GM23248 (cell line): ENCODE data around the gene TROAP. TPM values are rescaled to one million over a fixed set of nuclear protein-coding genes. Genes with fewer than 3 reads are reported as not detected.

Experiments used
- DNase-seq: peaks from one replicate; pipeline ENCODE4 v3.0.0-alpha.2; 2015
- H2AFZ ChIP-seq: fragments of 200-600 bp; sonication (generic); 2 replicates; pipeline ENCODE4 v1.6.1; 2016; ENCODE audit warnings: antibody characterized with exemption
- H3F3A ChIP-seq: fragments of 200-600 bp; sonication (generic); 2 replicates; pipeline ENCODE4 v1.6.1; 2016; ENCODE audit warnings: mild to moderate bottlenecking, antibody characterized with exemption, mixed run types; ENCODE audit not compliant: insufficient read depth
- H3K27ac ChIP-seq: fragments of 200-600 bp; sonication (generic); 2 replicates; pipeline ENCODE4 v1.5.1; 2016; ENCODE audit warnings: mild to moderate bottlenecking
- H3K27me3 ChIP-seq: fragments of 200-600 bp; sonication (generic); replicated peaks from 2 replicates; pipeline ENCODE4 v1.6.1; 2016; ENCODE audit warnings: mild to moderate bottlenecking; ENCODE audit not compliant: insufficient read depth
- H3K36me3 ChIP-seq: fragments of 200-600 bp; sonication (generic); 2 replicates; pipeline ENCODE4 v1.6.1; 2016; ENCODE audit warnings: low read depth, mild to moderate bottlenecking
- H3K4me1 ChIP-seq: fragments of 200-600 bp; sonication (generic); 2 replicates; pipeline ENCODE4 v1.6.1; 2016; ENCODE audit warnings: mild to moderate bottlenecking; ENCODE audit not compliant: insufficient read depth
- H3K4me2 ChIP-seq: fragments of 200-600 bp; sonication (generic); one replicate; pipeline ENCODE4 v1.6.1; 2016; ENCODE audit warnings: mild to moderate bottlenecking; ENCODE audit not compliant: unreplicated experiment
- H3K4me3 ChIP-seq: fragments of 200-600 bp; sonication (generic); 2 replicates; pipeline ENCODE4 v1.5.1; 2016; ENCODE audit warnings: mild to moderate bottlenecking
- H3K79me2 ChIP-seq: fragments of 200-600 bp; sonication (generic); 2 replicates; pipeline ENCODE4 v1.6.1; 2016; ENCODE audit warnings: mild to moderate bottlenecking; ENCODE audit not compliant: insufficient read depth
- H3K9ac ChIP-seq: fragments of 200-600 bp; sonication (generic); 2 replicates; pipeline ENCODE4 v1.6.1; 2016; ENCODE audit warnings: mild to moderate bottlenecking
- H3K9me2 ChIP-seq: fragments of 200-600 bp; sonication (generic); 2 replicates; pipeline ENCODE4 v1.6.1; 2016; ENCODE audit warnings: mixed run types, mild to moderate bottlenecking, moderate library complexity; ENCODE audit not compliant: insufficient read depth
- H3K9me3 ChIP-seq: fragments of 200-600 bp; sonication (generic); one replicate; pipeline ENCODE4 v1.6.1; 2017; ENCODE audit warnings: low read depth
- H4K20me1 ChIP-seq: fragments of 200-600 bp; sonication (generic); 2 replicates; pipeline ENCODE4 v1.6.0; 2016; ENCODE audit not compliant: insufficient read depth
- EZH2 ChIP-seq: fragments of 200-600 bp; sonication (generic); IDR thresholded peaks from 2 replicates; pipeline ENCODE4 v1.6.1; 2018; ENCODE audit warnings: antibody characterized with exemption, mild to moderate bottlenecking; ENCODE audit not compliant: insufficient read depth, poor library complexity, severe bottlenecking
- EZH2phosphoT487 ChIP-seq: fragments of 200-600 bp; sonication (generic); IDR thresholded peaks from 2 replicates; pipeline ENCODE4 v1.6.1; 2018; ENCODE audit warnings: antibody characterized with exemption, moderate library complexity, mild to moderate bottlenecking, low read depth; ENCODE audit not compliant: insufficient read depth
- WGBS, 2 experiments: methylation state at CpG; one replicate each; pipeline ENCODE4 v1.1.6; 2015 to 2017; ENCODE audit warnings: low lambda C conversion rate in 2 of 2, low coverage in 1 of 2; ENCODE audit errors: missing lambda C conversion rate in 2 of 2; 5-methylcytosine and 5-hydroxymethylcytosine counted together
- in situ Hi-C: fragments of 300-500 bp; cut with MboI; formaldehyde crosslinking; loops from 2 replicates; pipeline ENCODE4 v1.15.0; 2020
- polyA plus RNA-seq: library from polyadenylated mRNA; unstranded; fragments of >200 nt; fragmentation: Nextera tagmentation; extraction: Ambion mirVana; gene quantifications from 2 replicates; pipeline ENCODE4 v1.2.1, GENCODE V29; 2016
- total RNA-seq: library from RNA; depleted of rRNA; stranded (reverse); fragments of >200 nt; shearing (Covaris generic); gene quantifications from 2 replicates; pipeline ENCODE4 v1.2.3, GENCODE V29; 2014

The TROAP gene
- total and polyA plus RNA-seq, 2 experiments from 2014 or later: 4.4 to 11.7 TPM

DNA sequence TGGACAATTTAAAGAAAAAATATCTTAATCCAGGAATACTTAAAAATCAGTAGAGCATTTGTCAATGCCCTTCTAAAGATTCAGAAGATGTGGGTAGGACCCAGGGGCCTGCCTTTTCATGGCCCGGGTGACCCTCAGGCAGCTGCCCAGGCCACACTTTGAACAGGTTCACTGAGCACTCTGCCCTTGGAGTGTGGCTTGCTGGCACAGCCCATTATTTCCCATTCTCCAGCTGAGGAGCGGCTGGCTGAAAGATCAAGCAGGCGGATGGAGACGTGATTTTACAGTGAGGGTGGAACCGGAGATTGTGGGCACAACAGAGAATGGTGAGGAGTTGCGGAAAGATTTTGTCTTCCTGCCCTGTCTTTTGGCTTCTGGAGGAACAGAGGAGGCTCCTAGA lies 35.2 kb upstream of the TROAP start:
- Histone ChIP-seq H4K20me1 (no peaks in the 10 kb centered on the region), H3K4me1 (no peaks in the 10 kb centered on the region), H3K4me2 (no peak overlapping the region), H3K4me3 (no peak overlapping the region), H2AFZ (no peak overlapping the region), H3K27me3 (no peaks in the 10 kb centered on the region), H3K36me3 (no peaks in the 10 kb centered on the region), H3K27ac (no peak overlapping the region), H3K9me2 (no peaks in the 10 kb centered on the region), H3F3A (no peaks in the 10 kb centered on the region), H3K79me2 (no peaks in the 10 kb centered on the region), H3K9me3 (no peaks in the 10 kb centered on the region), H3K9ac (no peak overlapping the region)
- 23% methylated on average over 6 of the region's 6 CpGs for WGBS, 2 experiments
- in situ Hi-C loops: no loop called here
- no peak for DNase-seq
- TF ChIP-seq EZH2phosphoT487 (no peak), EZH2 (no peak)

DNA sequence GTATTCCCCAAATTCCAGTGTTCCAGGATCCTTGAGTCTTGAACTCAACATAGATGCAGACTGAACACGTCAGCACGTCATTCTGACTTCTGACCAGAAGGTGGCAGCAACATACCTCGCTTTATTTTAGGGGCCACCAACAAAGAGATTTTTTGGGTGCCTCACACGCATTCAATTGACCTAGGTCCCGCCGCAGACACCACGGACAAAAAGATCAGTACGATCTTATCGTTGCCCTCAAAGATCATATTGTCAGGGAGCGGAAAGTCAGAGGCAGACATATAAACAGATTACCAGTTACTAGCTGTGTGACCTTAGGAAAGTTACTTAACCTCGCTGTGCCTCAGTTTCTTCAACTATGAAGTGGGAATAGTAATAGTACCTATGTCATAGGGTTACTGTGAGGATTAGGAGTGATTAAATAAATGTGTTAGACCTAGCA lies 34.6 kb upstream of the TROAP start:
- no peaks in the 10 kb centered on the region for H3K9me2 ChIP-seq
- H3F3A ChIP-seq: no peaks in the 10 kb centered on the region
- WGBS, 2 experiments: 16% methylated on average over 11 of the region's 11 CpGs
- no peaks in the 10 kb centered on the region for H3K36me3 ChIP-seq
- H3K9me3 ChIP-seq: no peaks in the 10 kb centered on the region
- no peak overlapping the region for H3K4me2 ChIP-seq
- no peak overlapping the region for H3K27ac ChIP-seq
- no peak overlapping the region for H3K4me3 ChIP-seq
- no peak overlapping the region for H3K9ac ChIP-seq
- no peak overlapping the region for H2AFZ ChIP-seq
- H3K79me2 ChIP-seq: no peaks in the 10 kb centered on the region
- no peaks in the 10 kb centered on the region for H4K20me1 ChIP-seq
- TF ChIP-seq EZH2 (no peak), EZH2phosphoT487 (no peak)
- no peaks in the 10 kb centered on the region for H3K27me3 ChIP-seq
- H3K4me1 ChIP-seq: no peaks in the 10 kb centered on the region
- peak; percentile 62 for DNase-seq
- in situ Hi-C loops: no loop called here

GRCh38 chr12:49288922-49289555 lies 34.0 kb upstream of the TROAP start:
- no peak for TF ChIP-seq EZH2
- TF ChIP-seq EZH2phosphoT487: no peak
- H3K27ac ChIP-seq: no peak overlapping the region
- no peaks in the 10 kb centered on the region for H3K27me3 ChIP-seq
- H3K4me1 ChIP-seq: no peaks in the 10 kb centered on the region
- no peaks in the 10 kb centered on the region for H3K9me2 ChIP-seq
- H3K9ac ChIP-seq: no peak overlapping the region
- H3K79me2 ChIP-seq: no peaks in the 10 kb centered on the region
- in situ Hi-C loops: no loop called here
- no peak overlapping the region for H3K4me3 ChIP-seq
- H3F3A ChIP-seq: no peaks in the 10 kb centered on the region
- no peak for DNase-seq
- no peaks in the 10 kb centered on the region for H3K36me3 ChIP-seq
- no peaks in the 10 kb centered on the region for H4K20me1 ChIP-seq
- no peak overlapping the region for H2AFZ ChIP-seq
- no peaks in the 10 kb centered on the region for H3K9me3 ChIP-seq
- no peak overlapping the region for H3K4me2 ChIP-seq
- WGBS, 2 experiments: 70 to 76% methylated on average over 9 of the region's 9 CpGs

GRCh38 chr12:49292729-49293055 lies 30.4 kb upstream of the TROAP start:
- in situ Hi-C loops: no loop called here
- no peaks in the 10 kb centered on the region for H3F3A ChIP-seq
- H4K20me1 ChIP-seq: no peaks in the 10 kb centered on the region
- H3K4me3 ChIP-seq: no peak overlapping the region
- H2AFZ ChIP-seq: no peak overlapping the region
- no peak overlapping the region for H3K9ac ChIP-seq
- no peak for DNase-seq
- TF ChIP-seq EZH2 (no peak), EZH2phosphoT487 (no peak)
- H3K4me1 ChIP-seq: no peaks in the 10 kb centered on the region; the same call in 1 of the 2 replicates
- no peaks in the 10 kb centered on the region for H3K36me3 ChIP-seq
- no peaks in the 10 kb centered on the region for H3K9me2 ChIP-seq
- 60 to 64% methylated on average over 7 of the region's 7 CpGs for WGBS, 2 experiments
- H3K79me2 ChIP-seq: no peaks in the 10 kb centered on the region
- no peaks in the 10 kb centered on the region for H3K9me3 ChIP-seq
- peaks cover 29% of the 10 kb centered on the region for H3K27me3 ChIP-seq
- H3K4me2 ChIP-seq: no peak overlapping the region
- no peak overlapping the region for H3K27ac ChIP-seq
